SJSA1 (cell line): ENCODE measurements around the gene CNGA3. TPM values are rescaled to one million over a fixed set of nuclear protein-coding genes. Genes with fewer than 3 reads are reported as not detected.

Experiments
- DNase-seq, 2 experiments: peaks; one replicate each; pipeline ENCODE4 v3.0.0-alpha.2; 2015 to 2020; ENCODE audit warnings: low spot score in 2 of 2, low read depth in 1 of 2
- H3K27ac ChIP-seq: fragments of 250-450 bp; sonication (Bioruptor Pico); 2 replicates; pipeline ENCODE4 v1.5.1; 2020; ENCODE audit warnings: mild to moderate bottlenecking, moderate library complexity
- H3K27me3 ChIP-seq: fragments of 250-450 bp; sonication (Bioruptor Pico); replicated peaks from 2 replicates; pipeline ENCODE4 v1.5.1; 2020; ENCODE audit warnings: mild to moderate bottlenecking, moderate library complexity
- H3K36me3 ChIP-seq: fragments of 250-450 bp; sonication (Bioruptor Pico); 2 replicates; pipeline ENCODE4 v1.5.1; 2020; ENCODE audit warnings: mild to moderate bottlenecking
- H3K4me1 ChIP-seq: fragments of 250-450 bp; sonication (Bioruptor Pico); replicated peaks from 2 replicates; pipeline ENCODE4 v1.6.1; 2021; ENCODE audit warnings: mild to moderate bottlenecking
- H3K4me3 ChIP-seq: fragments of 250-450 bp; sonication (Bioruptor Pico); 2 replicates; pipeline ENCODE4 v1.5.1; 2020; ENCODE audit warnings: mild to moderate bottlenecking
- H3K9me3 ChIP-seq: fragments of 250-450 bp; sonication (Bioruptor Pico); replicated peaks from 2 replicates; pipeline ENCODE4 v1.5.1; 2020; ENCODE audit warnings: mild to moderate bottlenecking
- total RNA-seq: library from RNA; depleted of rRNA; stranded (reverse); fragments of >200 nt; shearing (Covaris generic); gene quantifications from 2 replicates; pipeline ENCODE4 v1.2.3, GENCODE V29; 2014

Gene CNGA3
- total RNA-seq, 1 experiment from 2014 or later, result not detected

GRCh38 chr2:98376301-98376910, 30.1 kb downstream of the CNGA3 start:
- DNase-seq, result no peak
- H3K27ac ChIP-seq, result no peak overlapping the region
- H3K9me3 ChIP-seq, result no peaks in the 10 kb centered on the region
- no peak overlapping the region for H3K4me3 ChIP-seq
- H3K4me1 ChIP-seq, result peaks cover 8% of the 10 kb centered on the region
- H3K27me3 ChIP-seq, result peaks cover 5% of the 10 kb centered on the region; the same call in 1 of the 2 replicates
- H3K36me3 ChIP-seq, result no peaks in the 10 kb centered on the region

- Histone ChIP-seq H3K9me3 (no peaks in the 10 kb centered on the region), H3K36me3 (no peaks in the 10 kb centered on the region), H3K4me3 (no peak overlapping the region), H3K4me1 (peaks cover 8% of the 10 kb centered on the region), H3K27me3 (peaks cover 5% of the 10 kb centered on the region; the same call in 1 of the 2 replicates), H3K27ac (no peak overlapping the region)
- no peak for DNase-seq
These were observed 30.7 kb downstream of the CNGA3 start for GRCh38 chr2:98376996-98377395.

GRCh38 chr2:98377544-98377943, 31.3 kb downstream of the CNGA3 start:
- Histone ChIP-seq H3K9me3 (no peaks in the 10 kb centered on the region), H3K4me1 (peaks cover 8% of the 10 kb centered on the region), H3K27ac (no peak overlapping the region), H3K4me3 (no peak overlapping the region), H3K27me3 (peaks cover 5% of the 10 kb centered on the region; the same call in 1 of the 2 replicates), H3K36me3 (no peaks in the 10 kb centered on the region)
- DNase-seq, result no peak

- Histone ChIP-seq H3K9me3 (no peaks in the 10 kb centered on the region), H3K4me1 (peaks cover 8% of the 10 kb centered on the region), H3K27me3 (peaks cover 5% of the 10 kb centered on the region; the same call in 1 of the 2 replicates), H3K4me3 (no peak overlapping the region), H3K36me3 (no peaks in the 10 kb centered on the region), H3K27ac (no peak overlapping the region)
- DNase-seq, result no peak
These were observed 31.9 kb downstream of the CNGA3 start for GRCh38 chr2:98378196-98378595.

- peak in 1 of 2 experiments; percentile 26 for DNase-seq
- Histone ChIP-seq H3K9me3 (no peaks in the 10 kb centered on the region), H3K4me1 (peaks cover 8% of the 10 kb centered on the region), H3K36me3 (no peaks in the 10 kb centered on the region), H3K4me3 (no peak overlapping the region), H3K27ac (no peak overlapping the region), H3K27me3 (peaks cover 4% of the 10 kb centered on the region; the same call in 1 of the 2 replicates)
These were observed 32.6 kb downstream of the CNGA3 start for GRCh38 chr2:98378901-98379300.

GRCh38 chr2:98379311-98380202, 33.3 kb downstream of the CNGA3 start:
- no peak overlapping the region for H3K27ac ChIP-seq
- H3K36me3 ChIP-seq, result no peaks in the 10 kb centered on the region
- no peaks in the 10 kb centered on the region for H3K27me3 ChIP-seq
- no peak for DNase-seq
- no peak overlapping the region for H3K4me3 ChIP-seq
- peaks cover 8% of the 10 kb centered on the region for H3K4me1 ChIP-seq
- H3K9me3 ChIP-seq, result no peaks in the 10 kb centered on the region

GRCh38 chr2:98380203-98380535, 33.9 kb downstream of the CNGA3 start:
- H3K4me3 ChIP-seq, result no peak overlapping the region
- no peaks in the 10 kb centered on the region for H3K36me3 ChIP-seq
- no peak for DNase-seq
- H3K27me3 ChIP-seq, result no peaks in the 10 kb centered on the region
- H3K9me3 ChIP-seq, result no peaks in the 10 kb centered on the region
- no peak overlapping the region for H3K27ac ChIP-seq
- peaks cover 8% of the 10 kb centered on the region for H3K4me1 ChIP-seq

- Histone ChIP-seq H3K27ac (no peak overlapping the region), H3K4me1 (peaks cover 8% of the 10 kb centered on the region), H3K27me3 (no peaks in the 10 kb centered on the region), H3K9me3 (no peaks in the 10 kb centered on the region), H3K4me3 (no peak overlapping the region), H3K36me3 (no peaks in the 10 kb centered on the region)
- no peak for DNase-seq
These were observed 35.2 kb downstream of the CNGA3 start for GRCh38 chr2:98381494-98381893.

- Histone ChIP-seq H3K9me3 (no peaks in the 10 kb centered on the region), H3K27me3 (no peaks in the 10 kb centered on the region), H3K4me1 (peaks cover 8% of the 10 kb centered on the region), H3K27ac (no peak overlapping the region), H3K4me3 (no peak overlapping the region), H3K36me3 (no peaks in the 10 kb centered on the region)
- no peak for DNase-seq
These were observed 35.8 kb downstream of the CNGA3 start for GRCh38 chr2:98382086-98382485.

GRCh38 chr2:98382739-98383138, 36.5 kb downstream of the CNGA3 start:
- no peaks in the 10 kb centered on the region for H3K27me3 ChIP-seq
- no peak overlapping the region for H3K27ac ChIP-seq
- H3K4me3 ChIP-seq, result no peak overlapping the region
- no peak for DNase-seq
- H3K4me1 ChIP-seq, result peaks cover 8% of the 10 kb centered on the region
- H3K36me3 ChIP-seq, result no peaks in the 10 kb centered on the region
- no peaks in the 10 kb centered on the region for H3K9me3 ChIP-seq

- H3K27ac ChIP-seq, result no peak overlapping the region
- H3K27me3 ChIP-seq, result no peaks in the 10 kb centered on the region
- H3K9me3 ChIP-seq, result no peaks in the 10 kb centered on the region
- H3K4me3 ChIP-seq, result no peak overlapping the region
- peaks cover 8% of the 10 kb centered on the region for H3K4me1 ChIP-seq
- H3K36me3 ChIP-seq, result no peaks in the 10 kb centered on the region
- no peak for DNase-seq
These were observed 36.9 kb downstream of the CNGA3 start for GRCh38 chr2:98383166-98383565.

- DNase-seq, result peak; percentile 49 to 69
- Histone ChIP-seq H3K4me3 (no peak overlapping the region), H3K27me3 (no peaks in the 10 kb centered on the region), H3K9me3 (no peaks in the 10 kb centered on the region), H3K27ac (no peak overlapping the region), H3K4me1 (no peaks in the 10 kb centered on the region), H3K36me3 (no peaks in the 10 kb centered on the region)
These were observed 38.9 kb downstream of the CNGA3 start for GRCh38 chr2:98385050-98385699.

- H3K4me3 ChIP-seq, result no peak overlapping the region
- H3K4me1 ChIP-seq, result no peaks in the 10 kb centered on the region
- H3K27ac ChIP-seq, result no peak overlapping the region
These were observed 41.2 kb downstream of the CNGA3 start for GRCh38 chr2:98387478-98387877.

GRCh38 chr2:98388081-98388480, 41.8 kb downstream of the CNGA3 start:
- H3K27me3 ChIP-seq, result no peaks in the 10 kb centered on the region
- no peaks in the 10 kb centered on the region for H3K36me3 ChIP-seq
- DNase-seq, result no peak
- no peaks in the 10 kb centered on the region for H3K4me1 ChIP-seq
- H3K4me3 ChIP-seq, result no peak overlapping the region
- H3K9me3 ChIP-seq, result no peaks in the 10 kb centered on the region
- H3K27ac ChIP-seq, result no peak overlapping the region

More at GRCh38 chr2:98387478-98387877, 41.2 kb downstream of the CNGA3 start:
- Histone ChIP-seq H3K36me3 (no peaks in the 10 kb centered on the region), H3K27me3 (no peaks in the 10 kb centered on the region), H3K9me3 (no peaks in the 10 kb centered on the region)
- DNase-seq, result no peak
